Vagina (tissue), 2 donors: Measurements from ENCODE around the gene PMFBP1. TPM values are rescaled to one million over a fixed set of nuclear protein-coding genes. Genes with fewer than 3 reads are reported as not detected.
"Not testable (repeated sequence)": the region's sequence is repeated elsewhere in the genome, so short reads cannot be mapped to it uniquely, and the experiment has no call there.

Source experiments
- DNase-seq, 2 donors: peaks; one replicate each; pipeline ENCODE4 v3.0.0-alpha.2; 2017; ENCODE audit errors: extremely low spot score in 2 of 2
- H3K27ac ChIP-seq: fragments of 200-600 bp; sonication (generic); one replicate; pipeline ENCODE4 v1.5.1; 2019
- H3K27me3 ChIP-seq: fragments of 200-600 bp; sonication (generic); one replicate; pipeline ENCODE4 v1.5.1; 2019
- H3K36me3 ChIP-seq, 2 donors: fragments of 200-600 bp; sonication (generic); one replicate each; pipeline ENCODE4 v1.5.1; 2017 to 2019
- H3K4me1 ChIP-seq: fragments of 200-600 bp; sonication (generic); one replicate; pipeline ENCODE4 v1.5.1; 2019
- H3K4me3 ChIP-seq, 2 donors: fragments of 200-600 bp; sonication (generic); 1 replicate in 1 of 2; 2 replicates in 1 of 2; pipeline ENCODE4 v1.5.1; 2016 to 2019
- H3K9me3 ChIP-seq: fragments of 200-600 bp; sonication (generic); one replicate; pipeline ENCODE4 v1.5.1; 2019
- POLR2A ChIP-seq, 2 donors: fragments of 450-650 bp; IDR thresholded peaks; one replicate each; pipeline ENCODE4 v1.6.1; 2017; ENCODE audit warnings: antibody characterized with exemption in 2 of 2, mild to moderate bottlenecking in 2 of 2, moderate library complexity in 2 of 2
- POLR2AphosphoS5 ChIP-seq, 2 donors: sonication (generic); formaldehyde crosslinking; IDR thresholded peaks; one replicate each; pipeline ENCODE4 v1.9.0; 2017; ENCODE audit warnings: antibody characterized with exemption in 2 of 2, mild to moderate bottlenecking in 2 of 2, low read depth in 1 of 2; ENCODE audit not compliant: insufficient read depth in 1 of 2
- intact Hi-C: fragments of 100-400 bp; cut with DNase I; formaldehyde crosslinking; loops from one replicate; pipeline ENCODE4 v1.15.1; 2023
- total RNA-seq: library from RNA; depleted of rRNA; stranded (reverse); fragments of >200 nt; gene quantifications from one replicate; pipeline ENCODE4 v1.2.3, GENCODE V29; 2016
- TF ChIP-seq, protein P1 (sequence below), 3 experiments: fragments of 450-650 bp in 2 of 3; fragments of 200-600 bp in 1 of 3; sonication (generic) in 1 of 3; IDR thresholded peaks; one replicate each; pipeline ENCODE4 v1.5.1; 2017 to 2019; ENCODE audit warnings: antibody characterized with exemption in 3 of 3, mild to moderate bottlenecking in 2 of 3, moderate library complexity in 2 of 3

The PMFBP1 gene
- total RNA-seq, 1 donor from 2014 or later: not detected

- Histone ChIP-seq H3K4me1 (no peaks in the 10 kb centered on the region), H3K36me3 (peaks cover 0 to 51% of the 10 kb centered on the region in 2 donors), H3K9me3 (no peaks in the 10 kb centered on the region), H3K4me3 (no peak overlapping the region), H3K27me3 (no peaks in the 10 kb centered on the region), H3K27ac (no peak overlapping the region)
- no peak for DNase-seq
- intact Hi-C loops: no loop called here
- TF ChIP-seq POLR2A (IDR thresholded peaks at IDR 0.05): no peak
- TF ChIP-seq, protein P1, sequence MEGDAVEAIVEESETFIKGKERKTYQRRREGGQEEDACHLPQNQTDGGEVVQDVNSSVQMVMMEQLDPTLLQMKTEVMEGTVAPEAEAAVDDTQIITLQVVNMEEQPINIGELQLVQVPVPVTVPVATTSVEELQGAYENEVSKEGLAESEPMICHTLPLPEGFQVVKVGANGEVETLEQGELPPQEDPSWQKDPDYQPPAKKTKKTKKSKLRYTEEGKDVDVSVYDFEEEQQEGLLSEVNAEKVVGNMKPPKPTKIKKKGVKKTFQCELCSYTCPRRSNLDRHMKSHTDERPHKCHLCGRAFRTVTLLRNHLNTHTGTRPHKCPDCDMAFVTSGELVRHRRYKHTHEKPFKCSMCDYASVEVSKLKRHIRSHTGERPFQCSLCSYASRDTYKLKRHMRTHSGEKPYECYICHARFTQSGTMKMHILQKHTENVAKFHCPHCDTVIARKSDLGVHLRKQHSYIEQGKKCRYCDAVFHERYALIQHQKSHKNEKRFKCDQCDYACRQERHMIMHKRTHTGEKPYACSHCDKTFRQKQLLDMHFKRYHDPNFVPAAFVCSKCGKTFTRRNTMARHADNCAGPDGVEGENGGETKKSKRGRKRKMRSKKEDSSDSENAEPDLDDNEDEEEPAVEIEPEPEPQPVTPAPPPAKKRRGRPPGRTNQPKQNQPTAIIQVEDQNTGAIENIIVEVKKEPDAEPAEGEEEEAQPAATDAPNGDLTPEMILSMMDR (IDR thresholded peaks at IDR 0.05): no peak
- TF ChIP-seq POLR2AphosphoS5 (IDR thresholded peaks at IDR 0.05; ENCODE audit: insufficient read depth in 1 of 2, low read depth in 1 of 2): no peak
These were observed 87.5 kb downstream of the PMFBP1 start for GRCh38 chr16:72084445-72084844.

GRCh38 chr16:72083778-72084404, 88.1 kb downstream of the PMFBP1 start:
- Histone ChIP-seq H3K4me3 (no peak overlapping the region), H3K27ac (no peak overlapping the region), H3K27me3 (no peaks in the 10 kb centered on the region), H3K4me1 (no peaks in the 10 kb centered on the region), H3K36me3 (peaks cover 0 to 46% of the 10 kb centered on the region in 2 donors), H3K9me3 (no peaks in the 10 kb centered on the region)
- TF ChIP-seq POLR2A (IDR thresholded peaks at IDR 0.05): no peak
- no peak for TF ChIP-seq POLR2AphosphoS5 (IDR thresholded peaks at IDR 0.05; ENCODE audit: insufficient read depth in 1 of 2, low read depth in 1 of 2)
- TF ChIP-seq, protein P1 (IDR thresholded peaks at IDR 0.05): no peak
- intact Hi-C loops: no loop called here
- no peak for DNase-seq

GRCh38 chr16:72076991-72077706, 94.8 kb downstream of the PMFBP1 start:
- H3K36me3 ChIP-seq, H3K9me3 ChIP-seq, H3K27ac ChIP-seq, H3K4me3 ChIP-seq, H3K27me3 ChIP-seq, H3K4me1 ChIP-seq, intact Hi-C loops, DNase-seq: not testable (repeated sequence)

- not testable (repeated sequence) for H3K4me3 ChIP-seq
These were observed 96.9 kb downstream of the PMFBP1 start for GRCh38 chr16:72075067-72075466.

DNA sequence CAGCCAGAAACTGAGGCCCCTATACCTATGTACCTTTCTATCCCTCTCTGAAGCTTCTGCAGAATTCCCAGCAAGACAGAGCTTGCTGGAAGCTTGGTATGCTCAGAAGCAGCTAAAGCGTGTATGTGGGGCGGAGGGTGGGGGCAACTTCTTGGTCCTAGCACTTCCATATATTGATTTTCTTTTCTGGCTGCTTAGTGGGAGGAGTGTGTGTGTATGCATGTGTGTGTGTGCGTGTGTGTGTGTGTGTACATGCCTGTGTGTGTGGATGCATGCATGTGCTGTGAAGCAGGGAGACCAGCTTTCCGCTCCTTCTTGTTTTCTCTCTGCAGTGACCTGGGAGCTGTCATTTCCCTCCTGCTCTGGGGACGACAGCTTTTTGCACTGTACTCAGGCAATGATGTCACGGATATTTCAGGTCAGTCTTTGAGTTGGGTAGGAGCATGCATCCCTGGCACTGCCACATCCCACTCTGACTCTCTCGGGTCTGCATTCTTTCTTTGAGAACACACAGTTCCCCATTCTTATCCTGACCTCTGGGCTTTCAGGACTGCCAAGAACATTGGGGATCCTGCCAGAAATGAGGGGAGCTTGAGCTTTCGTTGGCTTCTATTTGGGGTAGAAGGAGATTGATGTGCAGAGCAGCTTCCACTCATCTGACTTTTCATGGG, 98.3 kb downstream of the PMFBP1 start:
- DNase-seq: no peak
- H3K27ac ChIP-seq: no peak overlapping the region
- TF ChIP-seq, protein P1 (IDR thresholded peaks at IDR 0.05): no peak
- TF ChIP-seq POLR2A (IDR thresholded peaks at IDR 0.05) (no peak), POLR2AphosphoS5 (IDR thresholded peaks at IDR 0.05; ENCODE audit: insufficient read depth in 1 of 2, low read depth in 1 of 2) (no peak)
- H3K36me3 ChIP-seq: no peaks in the 10 kb centered on the region
- intact Hi-C loops: no loop called here
- H3K4me3 ChIP-seq: no peak overlapping the region
- H3K4me1 ChIP-seq: no peaks in the 10 kb centered on the region
- H3K9me3 ChIP-seq: no peaks in the 10 kb centered on the region
- no peaks in the 10 kb centered on the region for H3K27me3 ChIP-seq

More at GRCh38 chr16:72075067-72075466, 96.9 kb downstream of the PMFBP1 start:
- H3K36me3 ChIP-seq, H3K4me1 ChIP-seq, DNase-seq, H3K9me3 ChIP-seq, H3K27me3 ChIP-seq, intact Hi-C loops, H3K27ac ChIP-seq: not testable (repeated sequence)
